SK-N-SH treated with all-trans-retinoic acid at 6 μM for 48 hours (cell line): Measurements from ENCODE around the gene ARMH3.

Source experiments
- CSDC2 ChIP-seq: fragments of 250-450 bp; sonication (Bioruptor Pico); IDR thresholded peaks from 2 replicates; pipeline ENCODE4 v1.5.0; 2020; ENCODE audit warnings: mild to moderate bottlenecking, moderate library complexity
- ESRRG ChIP-seq: fragments of 250-450 bp; sonication (Bioruptor Pico); IDR thresholded peaks from 2 replicates; pipeline ENCODE4 v1.6.1; 2021; ENCODE audit warnings: mild to moderate bottlenecking
- GLIS3 ChIP-seq: fragments of 250-450 bp; sonication (Bioruptor Pico); IDR thresholded peaks from 2 replicates; pipeline ENCODE4 v1.5.0; 2020; ENCODE audit warnings: mild to moderate bottlenecking, moderate library complexity
- ISL1 ChIP-seq: fragments of 250-450 bp; sonication (Bioruptor Pico); IDR thresholded peaks from 2 replicates; pipeline ENCODE4 v2.1.2; 2022; ENCODE audit warnings: mild to moderate bottlenecking, moderate library complexity
- POU6F1 ChIP-seq: fragments of 250-450 bp; sonication (Bioruptor Pico); IDR thresholded peaks from 2 replicates; pipeline ENCODE4 v1.8.0; 2021; ENCODE audit warnings: low read depth, mild to moderate bottlenecking, moderate library complexity, borderline replicate concordance
- RARB ChIP-seq: fragments of 250-450 bp; sonication (Bioruptor Pico); IDR thresholded peaks from 2 replicates; pipeline ENCODE4 v1.8.0; 2021; ENCODE audit warnings: mild to moderate bottlenecking, moderate library complexity
- SNAI2 ChIP-seq: fragments of 250-450 bp; sonication (Bioruptor Pico); IDR thresholded peaks from 2 replicates; pipeline ENCODE4 v1.5.0; 2020; ENCODE audit warnings: mild to moderate bottlenecking, moderate library complexity
- ZFP3 ChIP-seq: fragments of 250-450 bp; sonication (Bioruptor Pico); IDR thresholded peaks from 2 replicates; pipeline ENCODE4 v1.5.0; 2020; ENCODE audit warnings: mild to moderate bottlenecking, moderate library complexity
- ZFP30 ChIP-seq: fragments of 450-650 bp; formaldehyde crosslinking; IDR thresholded peaks from 2 replicates; pipeline ENCODE4 v1.5.0; 2022; ENCODE audit warnings: mild to moderate bottlenecking, moderate library complexity
- ZNF8 ChIP-seq: fragments of 450-650 bp; formaldehyde crosslinking; IDR thresholded peaks from 2 replicates; pipeline ENCODE4 v1.5.0; 2020; ENCODE audit warnings: mild to moderate bottlenecking, moderate library complexity
- TF ChIP-seq, protein P1 (sequence below): fragments of 250-450 bp; sonication (Bioruptor Pico); IDR thresholded peaks from 2 replicates; pipeline ENCODE4 v1.8.0; 2020; ENCODE audit warnings: mild to moderate bottlenecking, moderate library complexity, borderline replicate concordance
- TF ChIP-seq, protein P2 (sequence below): fragments of 250-450 bp; sonication (Bioruptor Pico); IDR thresholded peaks from 2 replicates; pipeline ENCODE4 v1.5.1; 2020; ENCODE audit warnings: low read depth, mild to moderate bottlenecking, moderate library complexity

DNA sequence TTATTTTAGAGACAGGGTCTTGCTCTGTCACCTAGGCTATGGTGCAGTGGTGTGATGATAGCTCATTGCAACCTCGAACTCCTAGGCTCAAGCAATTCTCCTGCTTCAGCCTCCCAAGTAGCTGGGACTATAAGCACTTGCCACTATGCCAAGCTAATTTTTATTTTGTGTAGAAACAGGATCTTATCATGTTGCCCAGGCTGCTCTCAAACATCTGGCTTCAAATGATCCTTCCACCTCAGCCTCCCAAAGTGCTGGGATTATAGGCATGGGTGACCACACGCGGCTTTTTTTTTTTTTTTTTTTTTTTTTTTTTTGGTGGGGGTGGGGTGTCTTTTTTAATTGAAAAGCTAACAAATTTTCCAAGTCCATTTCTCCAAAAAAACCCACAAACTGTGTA is 27.6 kb upstream of the ARMH3 start:
- no peak for TF ChIP-seq ESRRG (CRISPR knock-in tag)
- TF ChIP-seq, protein P1, sequence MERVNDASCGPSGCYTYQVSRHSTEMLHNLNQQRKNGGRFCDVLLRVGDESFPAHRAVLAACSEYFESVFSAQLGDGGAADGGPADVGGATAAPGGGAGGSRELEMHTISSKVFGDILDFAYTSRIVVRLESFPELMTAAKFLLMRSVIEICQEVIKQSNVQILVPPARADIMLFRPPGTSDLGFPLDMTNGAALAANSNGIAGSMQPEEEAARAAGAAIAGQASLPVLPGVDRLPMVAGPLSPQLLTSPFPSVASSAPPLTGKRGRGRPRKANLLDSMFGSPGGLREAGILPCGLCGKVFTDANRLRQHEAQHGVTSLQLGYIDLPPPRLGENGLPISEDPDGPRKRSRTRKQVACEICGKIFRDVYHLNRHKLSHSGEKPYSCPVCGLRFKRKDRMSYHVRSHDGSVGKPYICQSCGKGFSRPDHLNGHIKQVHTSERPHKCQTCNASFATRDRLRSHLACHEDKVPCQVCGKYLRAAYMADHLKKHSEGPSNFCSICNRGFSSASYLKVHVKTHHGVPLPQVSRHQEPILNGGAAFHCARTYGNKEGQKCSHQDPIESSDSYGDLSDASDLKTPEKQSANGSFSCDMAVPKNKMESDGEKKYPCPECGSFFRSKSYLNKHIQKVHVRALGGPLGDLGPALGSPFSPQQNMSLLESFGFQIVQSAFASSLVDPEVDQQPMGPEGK (CRISPR knock-in tag) = no peak
- no peak for TF ChIP-seq ZFP3
- no peak for TF ChIP-seq ZFP30 (CRISPR knock-in tag)
- TF ChIP-seq POU6F1 = no peak
- TF ChIP-seq ZNF8 = no peak
- TF ChIP-seq GLIS3 (CRISPR knock-in tag) = no peak
- TF ChIP-seq ISL1 (CRISPR knock-in tag) = no peak
- no peak for TF ChIP-seq SNAI2 (CRISPR knock-in tag)
- TF ChIP-seq RARB (CRISPR knock-in tag) = no peak
- TF ChIP-seq, protein P2, sequence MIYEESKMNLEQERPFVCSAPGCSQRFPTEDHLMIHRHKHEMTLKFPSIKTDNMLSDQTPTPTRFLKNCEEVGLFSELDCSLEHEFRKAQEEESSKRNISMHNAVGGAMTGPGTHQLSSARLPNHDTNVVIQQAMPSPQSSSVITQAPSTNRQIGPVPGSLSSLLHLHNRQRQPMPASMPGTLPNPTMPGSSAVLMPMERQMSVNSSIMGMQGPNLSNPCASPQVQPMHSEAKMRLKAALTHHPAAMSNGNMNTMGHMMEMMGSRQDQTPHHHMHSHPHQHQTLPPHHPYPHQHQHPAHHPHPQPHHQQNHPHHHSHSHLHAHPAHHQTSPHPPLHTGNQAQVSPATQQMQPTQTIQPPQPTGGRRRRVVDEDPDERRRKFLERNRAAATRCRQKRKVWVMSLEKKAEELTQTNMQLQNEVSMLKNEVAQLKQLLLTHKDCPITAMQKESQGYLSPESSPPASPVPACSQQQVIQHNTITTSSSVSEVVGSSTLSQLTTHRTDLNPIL (CRISPR knock-in tag) = no peak
- TF ChIP-seq CSDC2 (CRISPR knock-in tag) = no peak
